Gastroesophageal sphincter (tissue), 4 donors: ENCODE results near the gene NAV2. TPM values are rescaled to one million over a fixed set of nuclear protein-coding genes. Genes with fewer than 3 reads are reported as not detected.

ENCODE experiments used
- ATAC-seq: fragments of 150-250 bp; one replicate; pipeline ENCODE4 v1.9.1; 2016; ENCODE audit warnings: mild to moderate bottlenecking, moderate library complexity
- H3K27ac ChIP-seq, 4 donors: fragments of 200-600 bp; sonication (generic) in 3 of 4; 1 replicate in 3 of 4; 2 replicates in 1 of 4; pipeline ENCODE4 v1.5.1; 2016 to 2019
- H3K27me3 ChIP-seq: fragments of 200-600 bp; sonication (generic); one replicate; pipeline ENCODE4 v1.5.1; 2019
- H3K36me3 ChIP-seq, 2 donors: fragments of 200-600 bp; sonication (generic); one replicate each; pipeline ENCODE4 v1.5.1; 2019; ENCODE audit warnings: control low read depth in 1 of 2
- H3K4me1 ChIP-seq, 3 donors: fragments of 200-600 bp; sonication (generic); 1 replicate in 2 of 3; 2 replicates in 1 of 3; pipeline ENCODE4 v1.5.1; 2016 to 2019; ENCODE audit warnings: control low read depth in 2 of 3
- H3K4me3 ChIP-seq, 2 donors: fragments of 200-600 bp; sonication (generic); one replicate each; pipeline ENCODE4 v1.5.1; 2019; ENCODE audit warnings: mild to moderate bottlenecking in 1 of 2, moderate library complexity in 1 of 2
- H3K9me3 ChIP-seq, 3 donors: fragments of 200-600 bp; sonication (generic); one replicate each; pipeline ENCODE4 v1.5.1; 2017 to 2019; ENCODE audit warnings: control low read depth in 2 of 3
- CTCF ChIP-seq, 4 experiments: fragments of 200-600 bp in 2 of 4; fragments of 450-650 bp in 2 of 4; sonication (generic) in 1 of 4; IDR thresholded peaks; one replicate each; pipeline ENCODE4 v1.5.1; 2017 to 2019; ENCODE audit warnings: antibody characterized with exemption in 4 of 4, mild to moderate bottlenecking in 2 of 4, moderate library complexity in 2 of 4
- EP300 ChIP-seq: sonication (generic); formaldehyde crosslinking; IDR thresholded peaks from one replicate; pipeline ENCODE4 v1.6.1; 2017; ENCODE audit warnings: antibody characterized with exemption, mild to moderate bottlenecking
- POLR2A ChIP-seq, 2 donors: fragments of 450-650 bp; IDR thresholded peaks; one replicate each; pipeline ENCODE4 v1.6.1; 2017; ENCODE audit warnings: antibody characterized with exemption in 2 of 2, mild to moderate bottlenecking in 2 of 2, moderate library complexity in 1 of 2
- POLR2AphosphoS5 ChIP-seq: sonication (generic); formaldehyde crosslinking; IDR thresholded peaks from one replicate; pipeline ENCODE4 v1.6.1; 2017; ENCODE audit warnings: antibody characterized with exemption
- WGBS, 2 donors: methylation state at CpG; one replicate each; pipeline ENCODE4 v1.1.5; 2018; ENCODE audit warnings: low coverage in 1 of 2; 5-methylcytosine and 5-hydroxymethylcytosine counted together
- total RNA-seq, 4 donors: library from RNA; depleted of rRNA; stranded (reverse); fragments of >200 nt; gene quantifications; one replicate each; pipeline ENCODE4 v1.1.0, GENCODE V29; 2016

The NAV2 gene
- total RNA-seq, 4 donors from 2014 or later, result 19.5 to 57.1 (median 43.4) TPM

DNA sequence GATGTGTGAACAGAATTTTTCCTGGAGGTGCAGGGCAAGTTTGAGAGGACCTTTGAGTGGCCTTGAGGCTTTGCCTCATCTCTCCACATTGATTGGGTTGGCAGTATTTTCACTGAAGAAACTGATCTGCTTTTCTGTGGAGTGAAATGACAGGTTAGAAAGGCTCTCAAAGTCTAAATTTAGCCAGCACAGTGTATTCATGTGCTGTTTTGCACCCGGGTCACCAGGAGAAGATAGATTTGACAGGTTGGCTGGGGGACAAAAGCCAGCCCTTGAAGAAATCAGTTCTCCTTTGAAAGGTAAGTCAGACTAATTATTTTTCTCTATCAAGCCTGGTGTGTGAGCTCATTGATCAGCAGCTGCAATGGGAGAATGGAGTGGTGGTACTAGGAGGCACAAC, 294.7 kb downstream of the NAV2 start:
- Histone ChIP-seq H3K4me1 (peaks cover 6 to 43% (median 11%) of the 10 kb centered on the region in 3 donors), H3K27me3 (no peaks in the 10 kb centered on the region), H3K9me3 (no peaks in the 10 kb centered on the region), H3K4me3 (no peak overlapping the region), H3K36me3 (peaks cover 0 to 26% of the 10 kb centered on the region in 2 donors), H3K27ac (peak overlapping the region in 2 of 4 donors; percentile 48 to 76)
- WGBS, 2 donors, result 67% methylated on average over 1 of the region's 1 CpG; no CpG with 5 or more reads in 1 of the 2 donors
- ATAC-seq, result no peak
- no peak for TF ChIP-seq POLR2AphosphoS5
- no peak for TF ChIP-seq POLR2A (IDR thresholded peaks at IDR 0.05)
- TF ChIP-seq CTCF (IDR thresholded peaks at IDR 0.05), result no peak
- no peak for TF ChIP-seq EP300

GRCh38 chr11:20008190-20008870, 295.7 kb downstream of the NAV2 start:
- Histone ChIP-seq H3K27ac (peak overlapping the region in 3 of 4 donors; percentile 21 to 76 (median 48)), H3K36me3 (peaks cover 0 to 19% of the 10 kb centered on the region in 2 donors), H3K4me3 (no peak overlapping the region), H3K9me3 (no peaks in the 10 kb centered on the region), H3K27me3 (no peaks in the 10 kb centered on the region), H3K4me1 (peaks cover 6 to 50% (median 11%) of the 10 kb centered on the region in 3 donors)
- WGBS, 2 donors, result 30 to 41% methylated on average over 2 to 3 of the region's 6 CpGs
- TF ChIP-seq CTCF (IDR thresholded peaks at IDR 0.05) (no peak), EP300 (no peak), POLR2AphosphoS5 (peak; percentile 14), POLR2A (IDR thresholded peaks at IDR 0.05) (no peak)
- ATAC-seq, result no peak

DNA sequence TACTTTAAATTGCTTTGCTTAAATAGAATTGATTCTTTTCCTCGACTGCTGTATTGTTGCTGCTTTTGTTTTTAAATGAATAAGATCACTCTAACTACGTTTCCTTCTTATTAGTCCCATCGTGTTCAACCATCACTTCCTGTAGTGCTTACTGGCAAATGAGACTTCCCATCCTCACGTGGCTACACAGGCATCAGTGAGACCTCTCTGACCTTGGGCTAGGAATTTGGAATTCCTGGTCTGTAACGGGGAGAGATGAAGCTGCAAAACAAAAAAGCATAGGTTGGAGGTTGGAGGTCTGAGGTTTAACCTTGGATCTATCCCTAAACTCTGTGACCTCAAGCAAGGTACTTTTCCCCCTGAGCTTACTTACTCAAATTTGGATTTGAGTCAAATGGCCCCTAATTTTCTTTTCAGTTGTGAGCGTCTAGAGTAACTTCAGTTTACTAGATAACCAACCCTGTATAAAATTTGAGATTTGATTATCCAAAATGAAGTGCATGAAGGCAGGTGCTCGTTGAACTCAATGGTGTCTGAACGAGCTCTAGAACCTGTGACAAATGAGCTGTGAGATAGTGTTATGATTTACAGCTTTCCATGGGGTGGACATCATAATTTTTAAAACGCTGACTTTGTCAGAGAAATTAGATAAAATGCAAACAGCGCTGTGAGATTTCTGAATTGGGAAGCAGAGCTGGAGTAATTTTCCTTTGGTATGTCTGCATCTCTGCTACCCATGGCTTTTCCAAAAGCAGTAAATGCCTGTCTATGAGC, 296.4 kb downstream of the NAV2 start:
- no peak for TF ChIP-seq EP300
- no peak for TF ChIP-seq POLR2AphosphoS5
- no peak for TF ChIP-seq CTCF (IDR thresholded peaks at IDR 0.05)
- peak overlapping the region in 2 of 4 donors; percentile 48 to 76 for H3K27ac ChIP-seq
- no peak overlapping the region for H3K4me3 ChIP-seq
- WGBS, 2 donors, result 32 to 39% methylated on average over 10 of the region's 10 CpGs
- peaks cover 6 to 55% (median 11%) of the 10 kb centered on the region in 3 donors for H3K4me1 ChIP-seq
- no peaks in the 10 kb centered on the region for H3K9me3 ChIP-seq
- ATAC-seq, result no peak
- peaks cover 0 to 11% of the 10 kb centered on the region in 2 donors for H3K36me3 ChIP-seq
- H3K27me3 ChIP-seq, result no peaks in the 10 kb centered on the region

DNA sequence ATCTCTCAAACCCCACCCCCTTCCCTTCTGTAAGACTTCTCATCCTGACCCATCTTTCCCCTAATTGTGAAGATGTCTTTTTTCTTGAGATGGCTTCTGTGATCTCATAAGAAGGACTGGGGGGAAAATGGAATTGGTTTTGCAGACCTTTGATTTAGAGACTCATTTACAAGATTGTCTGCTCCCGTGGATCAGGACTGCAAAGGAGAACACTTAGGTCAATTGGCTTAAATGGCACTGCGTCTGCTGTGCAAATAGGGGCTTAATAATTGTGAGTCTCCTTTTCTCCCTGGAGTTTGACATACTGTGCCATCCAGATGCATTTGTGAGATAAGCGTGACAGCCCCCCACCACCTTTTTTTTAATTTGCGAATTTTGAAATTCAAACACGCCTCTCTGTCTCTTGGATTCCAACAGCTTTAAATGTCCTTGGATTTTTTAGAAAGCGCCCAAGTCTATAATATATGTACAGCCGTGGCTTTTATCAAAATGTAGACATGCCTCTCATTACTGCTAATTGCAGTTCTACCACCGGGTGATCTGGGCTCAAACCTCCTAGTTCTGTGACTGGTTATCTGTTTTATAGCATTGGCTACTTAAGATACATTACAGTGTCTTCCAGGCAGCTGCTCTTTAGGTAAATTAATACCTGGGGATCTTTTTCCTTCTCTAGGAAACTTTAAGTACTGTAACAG, 297.7 kb downstream of the NAV2 start:
- no peak for TF ChIP-seq POLR2A (IDR thresholded peaks at IDR 0.05)
- Histone ChIP-seq H3K4me3 (no peak overlapping the region), H3K27me3 (no peaks in the 10 kb centered on the region), H3K4me1 (peaks cover 6 to 55% (median 11%) of the 10 kb centered on the region in 3 donors), H3K36me3 (peaks cover 0 to 7% of the 10 kb centered on the region in 2 donors), H3K9me3 (no peaks in the 10 kb centered on the region), H3K27ac (no peak overlapping the region)
- ATAC-seq, result no peak
- WGBS, 2 donors, result 80 to 88% methylated on average over 7 to 8 of the region's 8 CpGs

DNA sequence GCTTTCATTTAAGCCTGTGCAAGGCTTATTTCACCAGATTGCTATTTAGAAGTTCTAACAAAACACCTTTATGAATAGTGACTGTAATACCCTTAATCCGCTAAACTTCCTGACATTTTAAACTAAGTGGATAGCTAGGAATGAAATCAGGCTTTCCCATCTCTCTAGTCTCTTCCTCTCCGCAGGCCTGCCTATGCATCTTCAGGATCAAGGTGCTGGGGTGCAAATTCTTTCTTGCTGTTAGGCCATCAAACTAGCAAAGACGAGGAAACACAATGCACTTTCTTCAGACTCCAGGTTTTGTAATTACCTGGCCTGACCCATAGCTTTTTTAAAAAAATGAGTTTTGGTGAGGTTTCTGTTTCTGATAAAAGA, 298.2 kb downstream of the NAV2 start:
- Histone ChIP-seq H3K9me3 (no peaks in the 10 kb centered on the region), H3K27ac (no peak overlapping the region), H3K4me1 (peaks cover 6 to 60% (median 11%) of the 10 kb centered on the region in 3 donors), H3K27me3 (no peaks in the 10 kb centered on the region), H3K4me3 (no peak overlapping the region), H3K36me3 (peaks cover 0 to 7% of the 10 kb centered on the region in 2 donors)
- WGBS, 2 donors, result 90 to 95% methylated on average over 3 of the region's 3 CpGs
- ATAC-seq, result no peak
- TF ChIP-seq CTCF (IDR thresholded peaks at IDR 0.05) (no peak), POLR2A (IDR thresholded peaks at IDR 0.05) (no peak), POLR2AphosphoS5 (no peak), EP300 (no peak)
